ENCODE data around the gene AP5Z1. TPM values are rescaled to one million over a fixed set of nuclear protein-coding genes. Genes with fewer than 3 reads are reported as not detected.

The AP5Z1 gene
- polyA plus RNA-seq, 1 donor from 2014 or later, result 37.7 TPM

DNA sequence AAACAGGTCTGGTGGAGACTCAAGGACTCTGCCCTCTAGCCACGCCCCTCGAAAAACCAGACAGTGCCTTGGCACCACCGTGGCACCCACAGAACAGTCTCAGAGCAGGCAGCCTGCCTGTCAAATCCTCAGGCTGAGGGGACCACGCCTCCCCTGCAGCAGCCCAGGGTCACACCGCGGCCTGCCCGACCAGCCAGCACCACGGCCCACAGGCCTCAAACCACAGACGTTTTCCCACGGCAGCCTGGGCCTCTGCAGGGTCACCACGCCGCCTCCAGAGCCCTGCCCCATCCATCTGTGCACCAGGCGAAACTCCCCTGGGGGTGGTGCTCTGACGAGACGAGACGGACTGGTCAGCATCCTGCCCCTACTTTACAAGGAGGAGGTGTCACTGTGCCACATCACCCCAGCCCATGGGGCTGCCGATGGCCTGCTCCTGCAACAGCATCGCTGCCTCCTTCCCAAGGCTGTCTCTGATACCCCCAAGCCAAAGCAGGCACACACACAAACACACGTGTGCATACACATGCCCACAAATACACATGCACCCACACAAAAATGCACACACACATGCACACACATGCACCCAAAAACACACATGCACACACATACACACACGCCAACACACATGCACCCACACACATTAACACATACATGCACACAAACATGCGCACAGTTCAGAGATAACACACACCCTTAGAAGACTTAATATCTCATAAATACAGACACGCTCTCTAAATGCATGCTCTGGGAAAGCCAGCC lies 61.8 kb downstream of the AP5Z1 start:
- H3K9me3 Mint-ChIP-seq, result no peaks in the 10 kb centered on the region
- H3K36me3 Mint-ChIP-seq, result no peaks in the 10 kb centered on the region
- H3K27ac Mint-ChIP-seq, result no peak overlapping the region
- no peak overlapping the region for H3K4me3 Mint-ChIP-seq
- no peaks in the 10 kb centered on the region for H3K27me3 Mint-ChIP-seq
- H3K4me1 Mint-ChIP-seq, result no peaks in the 10 kb centered on the region

DNA sequence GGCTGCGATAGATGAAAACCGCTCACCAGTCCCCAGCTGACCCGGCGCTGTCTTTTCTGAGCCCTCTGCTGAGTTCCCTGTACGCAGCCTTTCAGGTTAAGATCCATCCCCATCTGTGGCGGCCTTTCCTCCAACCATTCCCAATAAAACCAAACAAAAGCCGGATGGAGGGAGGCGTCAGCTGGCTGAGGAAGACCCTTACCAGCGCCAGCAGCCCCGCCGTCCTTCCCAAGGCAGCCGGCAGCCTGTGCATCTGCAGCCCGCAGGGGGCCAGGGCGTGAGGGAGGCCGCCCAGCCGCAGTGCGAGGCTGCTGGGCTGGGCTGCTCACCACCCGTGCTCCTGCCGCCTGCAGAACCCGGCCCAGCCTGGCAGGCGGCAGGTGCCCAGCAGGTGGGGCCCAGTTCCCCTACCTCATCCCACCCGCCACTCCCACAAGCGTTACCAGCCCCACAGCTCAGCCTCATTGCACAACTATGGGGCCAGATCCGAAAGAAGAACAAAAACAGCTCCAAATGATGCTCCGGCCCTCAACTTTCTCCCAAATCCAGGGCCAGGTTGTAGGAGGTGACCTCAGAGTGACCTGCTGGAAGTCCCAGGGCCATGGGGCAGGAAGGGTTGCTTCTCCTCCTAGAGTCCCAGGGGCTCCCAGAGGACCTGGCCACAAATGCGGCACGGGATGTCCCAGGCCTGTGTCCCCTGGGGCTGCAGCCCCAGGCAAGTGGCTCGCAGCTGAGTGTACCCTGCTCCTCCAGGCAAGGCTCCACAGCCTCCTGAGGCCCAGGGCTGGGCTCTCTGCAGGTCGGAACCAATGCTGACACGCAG lies 62.6 kb downstream of the AP5Z1 start:
- Mint-ChIP-seq H3K36me3 (no peaks in the 10 kb centered on the region), H3K4me1 (no peaks in the 10 kb centered on the region), H3K27me3 (no peaks in the 10 kb centered on the region), H3K9me3 (no peaks in the 10 kb centered on the region), H3K4me3 (no peak overlapping the region), H3K27ac (no peak overlapping the region)

DNA sequence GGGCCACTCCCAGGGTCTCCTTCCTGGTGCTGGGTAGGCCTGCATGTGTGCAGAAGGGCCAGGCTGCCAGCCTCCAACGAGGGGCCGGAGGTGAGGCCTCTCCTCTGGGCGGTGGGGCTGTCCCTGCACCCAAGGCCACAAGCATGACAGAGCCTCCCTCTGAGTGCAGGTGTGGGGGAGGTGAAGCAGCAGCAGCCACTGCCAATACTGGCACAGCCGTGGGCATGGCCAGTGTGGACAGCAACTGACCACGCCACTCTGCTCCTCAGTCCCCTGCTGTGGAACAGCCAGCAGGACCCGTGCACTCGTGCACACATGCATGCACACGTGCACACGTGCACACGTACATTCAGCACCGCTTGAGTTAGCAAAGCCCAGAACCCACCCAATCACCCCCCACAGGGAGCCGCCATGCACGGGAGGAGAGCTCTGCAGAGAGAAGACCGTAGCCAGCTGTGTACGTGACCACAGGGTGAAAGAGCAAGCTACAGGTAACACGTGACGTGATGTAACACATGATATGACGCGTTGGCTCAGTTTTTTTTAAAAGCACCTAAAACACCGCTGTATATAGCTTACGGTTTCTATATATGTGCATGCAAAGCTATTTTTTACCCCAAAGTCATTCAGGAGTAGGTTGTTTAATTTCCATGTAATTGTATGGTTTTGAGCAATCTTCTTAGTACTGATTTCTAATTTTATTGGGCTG lies 63.4 kb downstream of the AP5Z1 start:
- H3K27ac Mint-ChIP-seq, result no peak overlapping the region
- no peaks in the 10 kb centered on the region for H3K4me1 Mint-ChIP-seq
- peaks cover 3% of the 10 kb centered on the region for H3K27me3 Mint-ChIP-seq
- no peaks in the 10 kb centered on the region for H3K9me3 Mint-ChIP-seq
- H3K4me3 Mint-ChIP-seq, result no peak overlapping the region
- H3K36me3 Mint-ChIP-seq, result no peaks in the 10 kb centered on the region

DNA sequence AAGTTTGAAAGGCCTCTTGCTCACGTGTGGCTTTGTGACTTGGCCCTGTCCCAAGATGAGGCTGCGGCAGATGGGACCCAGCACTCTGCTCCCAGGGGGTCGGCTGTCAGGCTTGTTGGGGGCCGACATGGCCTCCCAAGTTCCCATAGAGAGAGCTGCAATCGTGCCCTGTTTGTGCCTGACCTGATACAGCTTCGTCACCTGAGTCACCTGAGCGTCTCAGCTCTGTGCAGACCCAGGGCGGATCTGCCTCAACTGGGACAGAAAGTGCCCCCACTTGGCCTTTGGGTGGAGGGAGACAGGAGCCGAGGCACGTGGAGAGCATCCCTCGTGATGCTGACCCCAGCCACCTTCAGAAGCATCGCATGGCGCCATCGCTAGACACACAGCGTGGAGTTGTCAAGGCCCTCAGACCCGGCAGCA lies 64.7 kb downstream of the AP5Z1 start:
- Mint-ChIP-seq H3K36me3 (no peaks in the 10 kb centered on the region), H3K27me3 (peaks cover 5% of the 10 kb centered on the region), H3K27ac (no peak overlapping the region), H3K4me3 (no peak overlapping the region), H3K4me1 (no peaks in the 10 kb centered on the region), H3K9me3 (peaks cover 0 to 2% (median 0%) of the 10 kb centered on the region in 3 donors)

Other genes starting within 250 kb of the AP5Z1 start
- gene FOXK1, start 93.3 kb upstream of the AP5Z1 start, polyA plus RNA-seq, result 2.3 TPM
- gene PAPOLB, start 86.4 kb downstream of the AP5Z1 start, polyA plus RNA-seq, result not detected
- not detected for gene RADIL, start 108.1 kb downstream of the AP5Z1 start, polyA plus RNA-seq
- gene MMD2, start 183.6 kb downstream of the AP5Z1 start, polyA plus RNA-seq, result not detected